CD14-positive monocyte (primary cell): ENCODE data around the gene ZDHHC3. TPM values are rescaled to one million over a fixed set of nuclear protein-coding genes. Genes with fewer than 3 reads are reported as not detected.

ENCODE experiments used
- DNase-seq, 3 donors: peaks; one replicate each; pipeline ENCODE4 v3.0.0-alpha.2; 2011 to 2022
- H2AFZ ChIP-seq: 2 replicates; pipeline ENCODE4 v1.6.0; 2012; ENCODE audit warnings: mild to moderate bottlenecking, low read depth, low read length, inconsistent platforms; ENCODE audit not compliant: insufficient read depth, poor library complexity, severe bottlenecking
- H3K27ac ChIP-seq, 2 donors: 1 replicate in 1 of 2; 2 replicates in 1 of 2; pipeline ENCODE4 v1.5.1; 2012 to 2013; ENCODE audit warnings: low read length in 2 of 2, control low read depth in 1 of 2, inconsistent platforms in 1 of 2, low read depth in 1 of 2, mild to moderate bottlenecking in 1 of 2
- H3K27me3 ChIP-seq, 2 donors: one replicate each; pipeline versions ENCODE4 v1.6.0 to v1.6.1; 2011 to 2013; ENCODE audit warnings: low read length in 2 of 2; ENCODE audit not compliant: control insufficient read depth in 2 of 2, insufficient read depth in 2 of 2
- H3K36me3 ChIP-seq, 2 donors: replicated peaks in 1 of 2; 1 replicate in 1 of 2; 2 replicates in 1 of 2; pipeline versions ENCODE4 v1.5.1 to v1.6.1; 2012 to 2013; ENCODE audit warnings: low read length in 2 of 2, control low read depth in 1 of 2, inconsistent platforms in 1 of 2, mild to moderate bottlenecking in 1 of 2; ENCODE audit not compliant: insufficient read depth in 2 of 2, control insufficient read depth in 1 of 2
- H3K4me1 ChIP-seq, 2 donors: 1 replicate in 1 of 2; 2 replicates in 1 of 2; pipeline versions ENCODE4 v1.5.1 to v1.6.1; 2012 to 2013; ENCODE audit warnings: low read length in 2 of 2, control low read depth in 1 of 2, inconsistent platforms in 1 of 2, mild to moderate bottlenecking in 1 of 2, moderate library complexity in 1 of 2; ENCODE audit not compliant: insufficient read depth in 2 of 2, control insufficient read depth in 1 of 2
- H3K4me2 ChIP-seq: replicated peaks from 2 replicates; pipeline ENCODE3; 2012; ENCODE audit warnings: low read length, moderate library complexity, mild to moderate bottlenecking; ENCODE audit not compliant: poor library complexity, severe bottlenecking; ENCODE audit errors: extremely low read depth
- H3K4me3 ChIP-seq, 3 experiments: fragments of 200-600 bp in 1 of 3; sonication (generic) in 1 of 3; replicated peaks in 1 of 3; 1 replicate in 2 of 3; 2 replicates in 1 of 3; pipeline ENCODE4 v1.5.1; 2011 to 2013; ENCODE audit warnings: low read length in 3 of 3, mild to moderate bottlenecking in 3 of 3, control low read depth in 2 of 3, low read depth in 2 of 3, inconsistent platforms in 1 of 3, moderate library complexity in 1 of 3
- H3K79me2 ChIP-seq: 2 replicates; pipeline ENCODE4 v1.6.0; 2012; ENCODE audit warnings: mild to moderate bottlenecking, control low read depth, inconsistent platforms, low read length, moderate library complexity; ENCODE audit not compliant: insufficient read depth
- H3K9ac ChIP-seq: 2 replicates; pipeline ENCODE4 v1.6.0; 2017; ENCODE audit warnings: low read length, mild to moderate bottlenecking; ENCODE audit not compliant: insufficient read depth, poor library complexity, severe bottlenecking
- H3K9me3 ChIP-seq, 2 donors: replicated peaks in 1 of 2; 1 replicate in 1 of 2; 2 replicates in 1 of 2; pipeline versions ENCODE4 v1.5.1 to v1.6.1; 2012 to 2013; ENCODE audit warnings: low read length in 2 of 2, control low read depth in 1 of 2; ENCODE audit not compliant: control insufficient read depth in 1 of 2, insufficient read depth in 1 of 2
- H4K20me1 ChIP-seq: 2 replicates; pipeline ENCODE4 v1.6.0; 2012; ENCODE audit warnings: mild to moderate bottlenecking, low read length, control low read depth, moderate library complexity; ENCODE audit not compliant: insufficient read depth
- H3K27ac Mint-ChIP-seq, 7 donors: one replicate each; pipeline ENCODE4 v1.8.0; 2020; ENCODE audit warnings: mild to moderate bottlenecking in 7 of 7, mixed read lengths in 7 of 7, moderate library complexity in 6 of 7, inconsistent platforms in 2 of 7
- H3K27me3 Mint-ChIP-seq, 3 donors: one replicate each; pipeline ENCODE4 v1.8.0; 2021 to 2022; ENCODE audit warnings: low read depth in 3 of 3, mild to moderate bottlenecking in 3 of 3, mixed read lengths in 3 of 3, moderate library complexity in 3 of 3, inconsistent platforms in 1 of 3
- H3K36me3 Mint-ChIP-seq, 2 donors: one replicate each; pipeline ENCODE4 v1.8.0; 2020; ENCODE audit warnings: mixed read lengths in 2 of 2, inconsistent platforms in 1 of 2, mild to moderate bottlenecking in 1 of 2
- H3K4me1 Mint-ChIP-seq: one replicate; pipeline ENCODE4 v1.8.0; 2020; ENCODE audit warnings: mild to moderate bottlenecking, mixed read lengths
- H3K4me3 Mint-ChIP-seq, 2 donors: one replicate each; pipeline ENCODE4 v1.8.0; 2020; ENCODE audit warnings: mild to moderate bottlenecking in 2 of 2, mixed read lengths in 2 of 2, moderate library complexity in 1 of 2
- H3K9me3 Mint-ChIP-seq, 7 donors: one replicate each; pipeline ENCODE4 v1.8.0; 2020 to 2022; ENCODE audit warnings: mixed read lengths in 7 of 7, mild to moderate bottlenecking in 6 of 7, moderate library complexity in 6 of 7, inconsistent platforms in 2 of 7
- WGBS: methylation state at CpG from one replicate; pipeline ENCODE4 v1.1.5; 2013; ENCODE audit warnings: missing lambda C conversion rate; ENCODE audit not compliant: insufficient coverage; 5-methylcytosine and 5-hydroxymethylcytosine counted together
- intact Hi-C, 2 donors: fragments of 100-400 bp; cut with micrococcal nuclease; formaldehyde crosslinking; loops; one replicate each; pipeline versions ENCODE4 v1.15.0 to v1.15.1; 2023
- polyA plus RNA-seq, 3 donors: library from polyadenylated mRNA; depleted of rRNA in 1 of 3; unstranded in 2 of 3; stranded (reverse) in 1 of 3; fragments of 300-500 nt in 2 of 3; fragments of >200 nt in 1 of 3; fragmentation: Illumina TruSeq in 2 of 3; gene quantifications; 1 replicate in 2 of 3; 2 replicates in 1 of 3; pipeline ENCODE4 v1.2.3, GENCODE V29; 2012 to 2021
- TF ChIP-seq, protein P1 (sequence below): fragments of 200-600 bp; IDR thresholded peaks from one replicate; pipeline ENCODE4 v1.8.0; 2022; ENCODE audit warnings: antibody characterized with exemption, mild to moderate bottlenecking

Gene ZDHHC3
- polyA plus RNA-seq, 3 donors, result 52.1 to 72.6 (median 61.3) TPM

DNA sequence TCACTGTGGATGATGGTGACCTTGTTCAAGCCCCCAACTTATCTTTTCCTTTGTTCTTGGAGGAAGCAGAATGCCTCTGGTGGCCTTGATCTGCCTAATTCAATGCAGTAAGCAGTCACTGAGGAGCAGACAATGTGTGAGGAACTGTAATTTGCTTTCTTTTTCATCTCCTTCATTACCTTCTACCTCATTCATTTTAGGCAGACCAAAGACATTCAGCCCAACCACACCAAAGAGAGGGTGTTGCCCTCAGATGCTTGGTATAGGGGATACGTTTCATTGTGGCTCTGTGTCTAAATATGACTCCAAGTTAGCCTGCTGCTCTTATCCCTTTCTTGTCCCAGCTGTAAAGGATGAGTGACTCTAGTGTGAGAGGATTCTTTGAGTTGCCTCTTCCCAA is 15.4 kb upstream of the ZDHHC3 start:
- intact Hi-C loops, result no loop called here
- H3K4me1 Mint-ChIP-seq, result peaks cover 9% of the 10 kb centered on the region
- Histone ChIP-seq H3K4me3 (no peak overlapping the region), H3K9ac (no peak overlapping the region), H4K20me1 (peaks cover 8% of the 10 kb centered on the region), H3K4me2 (no peak overlapping the region), H3K27me3 (no peaks in the 10 kb centered on the region), H3K4me1 (no peaks in the 10 kb centered on the region), H3K27ac (no peak overlapping the region), H3K79me2 (peaks cover 3% of the 10 kb centered on the region), H3K9me3 (no peaks in the 10 kb centered on the region), H3K36me3 (peaks cover 30 to 73% of the 10 kb centered on the region in 2 donors), H2AFZ (no peak overlapping the region)
- no peaks in the 10 kb centered on the region for H3K9me3 Mint-ChIP-seq
- H3K27me3 Mint-ChIP-seq, result no peaks in the 10 kb centered on the region
- H3K27ac Mint-ChIP-seq, result no peak overlapping the region
- DNase-seq, result no peak
- no peak overlapping the region for H3K4me3 Mint-ChIP-seq
- no CpG with 5 or more reads among the region's 1 CpG for WGBS
- TF ChIP-seq, protein P1, sequence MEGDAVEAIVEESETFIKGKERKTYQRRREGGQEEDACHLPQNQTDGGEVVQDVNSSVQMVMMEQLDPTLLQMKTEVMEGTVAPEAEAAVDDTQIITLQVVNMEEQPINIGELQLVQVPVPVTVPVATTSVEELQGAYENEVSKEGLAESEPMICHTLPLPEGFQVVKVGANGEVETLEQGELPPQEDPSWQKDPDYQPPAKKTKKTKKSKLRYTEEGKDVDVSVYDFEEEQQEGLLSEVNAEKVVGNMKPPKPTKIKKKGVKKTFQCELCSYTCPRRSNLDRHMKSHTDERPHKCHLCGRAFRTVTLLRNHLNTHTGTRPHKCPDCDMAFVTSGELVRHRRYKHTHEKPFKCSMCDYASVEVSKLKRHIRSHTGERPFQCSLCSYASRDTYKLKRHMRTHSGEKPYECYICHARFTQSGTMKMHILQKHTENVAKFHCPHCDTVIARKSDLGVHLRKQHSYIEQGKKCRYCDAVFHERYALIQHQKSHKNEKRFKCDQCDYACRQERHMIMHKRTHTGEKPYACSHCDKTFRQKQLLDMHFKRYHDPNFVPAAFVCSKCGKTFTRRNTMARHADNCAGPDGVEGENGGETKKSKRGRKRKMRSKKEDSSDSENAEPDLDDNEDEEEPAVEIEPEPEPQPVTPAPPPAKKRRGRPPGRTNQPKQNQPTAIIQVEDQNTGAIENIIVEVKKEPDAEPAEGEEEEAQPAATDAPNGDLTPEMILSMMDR, result no peak
- peaks cover 56 to 60% of the 10 kb centered on the region in 2 donors for H3K36me3 Mint-ChIP-seq

DNA sequence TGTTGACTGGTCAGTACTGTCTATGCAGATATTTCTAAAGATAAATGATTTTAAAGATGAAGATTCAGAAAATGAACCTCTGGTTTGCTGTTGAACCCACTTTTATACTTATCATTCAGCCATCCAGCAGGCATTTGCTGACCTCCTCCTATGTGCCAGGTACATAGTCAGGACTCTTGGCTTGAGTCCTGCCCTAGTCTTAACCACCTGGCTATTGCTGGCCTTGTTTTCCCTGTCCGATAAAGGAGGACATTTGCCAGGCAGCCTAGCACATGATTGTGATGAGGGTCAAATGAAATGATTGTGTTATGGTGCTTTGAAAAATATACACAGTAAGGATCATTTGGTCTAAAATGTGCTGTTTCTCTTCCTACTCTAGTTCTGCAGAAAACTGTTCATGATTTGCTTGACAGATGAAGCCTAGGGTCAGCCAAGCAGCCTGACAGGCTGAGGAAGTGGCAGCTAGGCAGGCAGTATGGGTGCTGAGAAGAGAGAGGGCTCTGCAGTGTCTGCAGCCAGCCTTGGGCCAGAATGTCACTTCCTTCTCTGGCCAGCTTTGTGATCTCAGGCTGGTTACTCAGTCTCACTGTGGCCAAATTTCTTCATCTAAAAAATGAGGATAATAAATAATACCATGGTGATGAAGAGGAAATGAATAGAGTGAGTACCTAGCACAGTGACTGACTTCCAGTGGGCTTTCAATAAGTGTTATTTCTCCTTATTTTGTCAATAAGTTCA is 13.8 kb upstream of the ZDHHC3 start:
- H3K27ac Mint-ChIP-seq, result peak overlapping the region in 2 of 7 donors; percentile 37 to 48
- Histone ChIP-seq H3K4me2 (no peak overlapping the region), H3K4me3 (no peak overlapping the region), H3K27ac (no peak overlapping the region), H3K79me2 (peaks cover 8% of the 10 kb centered on the region), H4K20me1 (peaks cover 11% of the 10 kb centered on the region), H2AFZ (no peak overlapping the region), H3K36me3 (peaks cover 21 to 58% of the 10 kb centered on the region in 2 donors), H3K9me3 (no peaks in the 10 kb centered on the region), H3K9ac (no peak overlapping the region), H3K4me1 (peaks cover 0 to 3% of the 10 kb centered on the region in 2 donors), H3K27me3 (no peaks in the 10 kb centered on the region)
- peaks cover 12% of the 10 kb centered on the region for H3K4me1 Mint-ChIP-seq
- H3K27me3 Mint-ChIP-seq, result no peaks in the 10 kb centered on the region
- H3K4me3 Mint-ChIP-seq, result no peak overlapping the region
- H3K9me3 Mint-ChIP-seq, result no peaks in the 10 kb centered on the region
- WGBS, result no CpG with 5 or more reads among the region's 1 CpG
- DNase-seq, result no peak
- peaks cover 54 to 62% of the 10 kb centered on the region in 2 donors for H3K36me3 Mint-ChIP-seq
- intact Hi-C loops, result no loop called here
- TF ChIP-seq, protein P1, result no peak
